H1 (cell line): ENCODE results near the gene EIF1B. TPM values are rescaled to one million over a fixed set of nuclear protein-coding genes. Genes with fewer than 3 reads are reported as not detected.

ENCODE experiments used
- EGR1 ChIP-seq: IDR thresholded peaks from 2 replicates; pipeline ENCODE4 v1.6.1; 2011; ENCODE audit warnings: low read depth, low read length, borderline replicate concordance
- GABPA ChIP-seq: IDR thresholded peaks from 2 replicates; pipeline ENCODE4 v1.6.1; 2011; ENCODE audit warnings: mild to moderate bottlenecking, low read length, moderate library complexity, borderline replicate concordance; ENCODE audit not compliant: insufficient read depth
- KDM1A ChIP-seq: fragments of 200-600, 300-600 bp; sonication (generic); IDR thresholded peaks from 2 replicates; pipeline ENCODE4 v1.7.1; 2016; ENCODE audit warnings: mild to moderate bottlenecking, low read length, borderline replicate concordance
- NANOG ChIP-seq: IDR thresholded peaks from 2 replicates; pipeline ENCODE4 v1.6.1; 2011; ENCODE audit warnings: low read length, low read depth, mild to moderate bottlenecking, inconsistent platforms; ENCODE audit not compliant: insufficient read depth, poor library complexity, severe bottlenecking
- SP4 ChIP-seq: IDR thresholded peaks from 2 replicates; pipeline ENCODE4 v1.6.1; 2012; ENCODE audit warnings: low read length, inconsistent platforms
- TAF7 ChIP-seq: optimal IDR thresholded peaks from 2 replicates; pipeline ENCODE3; 2011; ENCODE audit warnings: low read depth, mild to moderate bottlenecking, inconsistent platforms, low read length, moderate library complexity, borderline replicate concordance
- TBP ChIP-seq: IDR thresholded peaks from 2 replicates; pipeline ENCODE4 v1.6.1; 2011; ENCODE audit warnings: low read depth, low read length, improper control_type of control experiment
- polyA plus RNA-seq, 7 experiments: library from polyadenylated mRNA; depleted of rRNA in 3 of 7; stranded (reverse) in 5 of 7; unstranded in 2 of 7; fragments of >200 nt in 5 of 7; fragments of 200-250 nt in 2 of 7; gene quantifications; 1 replicate in 5 of 7; 2 replicates in 1 of 7; 4 replicates in 1 of 7; pipeline versions ENCODE4 v1.2.1 to v1.2.3, GENCODE V29; 2011 to 2013; ENCODE audit warnings: missing spikeins in 2 of 7, mixed read lengths in 2 of 7
- total RNA-seq: library from RNA; stranded (reverse); fragmentation: NEBNext Ultra II Directional; extraction: Animal tissue kit (Norgen Biotek cat#: 25700); gene quantifications from 2 replicates; pipeline ENCODE4 v1.2.1, GENCODE V29; 2021
- TF ChIP-seq, protein P1 (sequence below): fragments of 300-600 bp; sonication (generic); IDR thresholded peaks from 2 replicates; pipeline ENCODE4 v1.7.1; 2012; ENCODE audit warnings: low read length, moderate library complexity, mild to moderate bottlenecking, inconsistent platforms; ENCODE audit not compliant: insufficient replicate concordance

Gene EIF1B
- total and polyA plus RNA-seq, 2 of the 8 experiments (the other 6 are each of a cell fraction or from before 2014, with no cell fraction given), result 42.4 to 115 TPM

GRCh38 chr3:40294434-40294833 is 15.1 kb upstream of the EIF1B start (continued):
- TF ChIP-seq, protein P1, sequence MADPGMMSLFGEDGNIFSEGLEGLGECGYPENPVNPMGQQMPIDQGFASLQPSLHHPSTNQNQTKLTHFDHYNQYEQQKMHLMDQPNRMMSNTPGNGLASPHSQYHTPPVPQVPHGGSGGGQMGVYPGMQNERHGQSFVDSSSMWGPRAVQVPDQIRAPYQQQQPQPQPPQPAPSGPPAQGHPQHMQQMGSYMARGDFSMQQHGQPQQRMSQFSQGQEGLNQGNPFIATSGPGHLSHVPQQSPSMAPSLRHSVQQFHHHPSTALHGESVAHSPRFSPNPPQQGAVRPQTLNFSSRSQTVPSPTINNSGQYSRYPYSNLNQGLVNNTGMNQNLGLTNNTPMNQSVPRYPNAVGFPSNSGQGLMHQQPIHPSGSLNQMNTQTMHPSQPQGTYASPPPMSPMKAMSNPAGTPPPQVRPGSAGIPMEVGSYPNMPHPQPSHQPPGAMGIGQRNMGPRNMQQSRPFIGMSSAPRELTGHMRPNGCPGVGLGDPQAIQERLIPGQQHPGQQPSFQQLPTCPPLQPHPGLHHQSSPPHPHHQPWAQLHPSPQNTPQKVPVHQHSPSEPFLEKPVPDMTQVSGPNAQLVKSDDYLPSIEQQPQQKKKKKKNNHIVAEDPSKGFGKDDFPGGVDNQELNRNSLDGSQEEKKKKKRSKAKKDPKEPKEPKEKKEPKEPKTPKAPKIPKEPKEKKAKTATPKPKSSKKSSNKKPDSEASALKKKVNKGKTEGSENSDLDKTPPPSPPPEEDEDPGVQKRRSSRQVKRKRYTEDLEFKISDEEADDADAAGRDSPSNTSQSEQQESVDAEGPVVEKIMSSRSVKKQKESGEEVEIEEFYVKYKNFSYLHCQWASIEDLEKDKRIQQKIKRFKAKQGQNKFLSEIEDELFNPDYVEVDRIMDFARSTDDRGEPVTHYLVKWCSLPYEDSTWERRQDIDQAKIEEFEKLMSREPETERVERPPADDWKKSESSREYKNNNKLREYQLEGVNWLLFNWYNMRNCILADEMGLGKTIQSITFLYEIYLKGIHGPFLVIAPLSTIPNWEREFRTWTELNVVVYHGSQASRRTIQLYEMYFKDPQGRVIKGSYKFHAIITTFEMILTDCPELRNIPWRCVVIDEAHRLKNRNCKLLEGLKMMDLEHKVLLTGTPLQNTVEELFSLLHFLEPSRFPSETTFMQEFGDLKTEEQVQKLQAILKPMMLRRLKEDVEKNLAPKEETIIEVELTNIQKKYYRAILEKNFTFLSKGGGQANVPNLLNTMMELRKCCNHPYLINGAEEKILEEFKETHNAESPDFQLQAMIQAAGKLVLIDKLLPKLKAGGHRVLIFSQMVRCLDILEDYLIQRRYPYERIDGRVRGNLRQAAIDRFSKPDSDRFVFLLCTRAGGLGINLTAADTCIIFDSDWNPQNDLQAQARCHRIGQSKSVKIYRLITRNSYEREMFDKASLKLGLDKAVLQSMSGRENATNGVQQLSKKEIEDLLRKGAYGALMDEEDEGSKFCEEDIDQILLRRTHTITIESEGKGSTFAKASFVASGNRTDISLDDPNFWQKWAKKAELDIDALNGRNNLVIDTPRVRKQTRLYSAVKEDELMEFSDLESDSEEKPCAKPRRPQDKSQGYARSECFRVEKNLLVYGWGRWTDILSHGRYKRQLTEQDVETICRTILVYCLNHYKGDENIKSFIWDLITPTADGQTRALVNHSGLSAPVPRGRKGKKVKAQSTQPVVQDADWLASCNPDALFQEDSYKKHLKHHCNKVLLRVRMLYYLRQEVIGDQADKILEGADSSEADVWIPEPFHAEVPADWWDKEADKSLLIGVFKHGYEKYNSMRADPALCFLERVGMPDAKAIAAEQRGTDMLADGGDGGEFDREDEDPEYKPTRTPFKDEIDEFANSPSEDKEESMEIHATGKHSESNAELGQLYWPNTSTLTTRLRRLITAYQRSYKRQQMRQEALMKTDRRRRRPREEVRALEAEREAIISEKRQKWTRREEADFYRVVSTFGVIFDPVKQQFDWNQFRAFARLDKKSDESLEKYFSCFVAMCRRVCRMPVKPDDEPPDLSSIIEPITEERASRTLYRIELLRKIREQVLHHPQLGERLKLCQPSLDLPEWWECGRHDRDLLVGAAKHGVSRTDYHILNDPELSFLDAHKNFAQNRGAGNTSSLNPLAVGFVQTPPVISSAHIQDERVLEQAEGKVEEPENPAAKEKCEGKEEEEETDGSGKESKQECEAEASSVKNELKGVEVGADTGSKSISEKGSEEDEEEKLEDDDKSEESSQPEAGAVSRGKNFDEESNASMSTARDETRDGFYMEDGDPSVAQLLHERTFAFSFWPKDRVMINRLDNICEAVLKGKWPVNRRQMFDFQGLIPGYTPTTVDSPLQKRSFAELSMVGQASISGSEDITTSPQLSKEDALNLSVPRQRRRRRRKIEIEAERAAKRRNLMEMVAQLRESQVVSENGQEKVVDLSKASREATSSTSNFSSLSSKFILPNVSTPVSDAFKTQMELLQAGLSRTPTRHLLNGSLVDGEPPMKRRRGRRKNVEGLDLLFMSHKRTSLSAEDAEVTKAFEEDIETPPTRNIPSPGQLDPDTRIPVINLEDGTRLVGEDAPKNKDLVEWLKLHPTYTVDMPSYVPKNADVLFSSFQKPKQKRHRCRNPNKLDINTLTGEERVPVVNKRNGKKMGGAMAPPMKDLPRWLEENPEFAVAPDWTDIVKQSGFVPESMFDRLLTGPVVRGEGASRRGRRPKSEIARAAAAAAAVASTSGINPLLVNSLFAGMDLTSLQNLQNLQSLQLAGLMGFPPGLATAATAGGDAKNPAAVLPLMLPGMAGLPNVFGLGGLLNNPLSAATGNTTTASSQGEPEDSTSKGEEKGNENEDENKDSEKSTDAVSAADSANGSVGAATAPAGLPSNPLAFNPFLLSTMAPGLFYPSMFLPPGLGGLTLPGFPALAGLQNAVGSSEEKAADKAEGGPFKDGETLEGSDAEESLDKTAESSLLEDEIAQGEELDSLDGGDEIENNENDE, result no peak
- TF ChIP-seq GABPA (no peak), TAF7 (no peak), EGR1 (no peak), KDM1A (no peak), SP4 (no peak), NANOG (no peak), TBP (no peak)
